RWPE2 (cell line): ENCODE data around the gene AMOTL1.
"Not testable (repeated sequence)": the region's sequence is repeated elsewhere in the genome, so short reads cannot be mapped to it uniquely, and the experiment has no call there.

Source experiments
- ATAC-seq: fragments of 200-7000 bp; cut with Tn5 transposase; 3 replicates; pipeline ENCODE4 v1.9.1; 2021; ENCODE audit warnings: low read depth
- DNase-seq: peaks from one replicate; pipeline ENCODE4 v3.0.0-alpha.2; 2020; ENCODE audit warnings: low spot score
- H3K27ac ChIP-seq: fragments of 450-650 bp; 2 replicates; pipeline ENCODE4 v1.5.1; 2017; ENCODE audit warnings: mild to moderate bottlenecking; ENCODE audit not compliant: poor library complexity, severe bottlenecking
- H3K27me3 ChIP-seq: fragments of 250-450 bp; sonication (Bioruptor Pico); 2 replicates; pipeline ENCODE4 v1.5.1; 2021; ENCODE audit warnings: mild to moderate bottlenecking, moderate library complexity; ENCODE audit not compliant: insufficient read depth, poor library complexity, severe bottlenecking
- H3K36me3 ChIP-seq: fragments of 250-450 bp; sonication (Bioruptor Pico); 2 replicates; pipeline ENCODE4 v1.5.1; 2020; ENCODE audit warnings: low read depth, mild to moderate bottlenecking, moderate library complexity
- H3K4me1 ChIP-seq: fragments of 250-450 bp; sonication (Bioruptor Pico); 2 replicates; pipeline ENCODE4 v1.5.1; 2021; ENCODE audit warnings: mild to moderate bottlenecking, moderate library complexity; ENCODE audit not compliant: insufficient read depth, poor library complexity, severe bottlenecking
- H3K4me3 ChIP-seq: fragments of 250-450 bp; sonication (Bioruptor Pico); 2 replicates; pipeline ENCODE4 v1.5.1; 2021; ENCODE audit warnings: mild to moderate bottlenecking, moderate library complexity; ENCODE audit not compliant: severe bottlenecking
- H3K9me3 ChIP-seq: fragments of 250-450 bp; sonication (Bioruptor Pico); 2 replicates; pipeline ENCODE4 v1.5.1; 2021; ENCODE audit warnings: mild to moderate bottlenecking, moderate library complexity; ENCODE audit not compliant: severe bottlenecking
- CTCF ChIP-seq: fragments of 450-650 bp; IDR thresholded peaks from one replicate; pipeline ENCODE4 v1.5.1; 2017; ENCODE audit warnings: mild to moderate bottlenecking, moderate library complexity; ENCODE audit not compliant: poor library complexity, severe bottlenecking

Gene AMOTL1

DNA sequence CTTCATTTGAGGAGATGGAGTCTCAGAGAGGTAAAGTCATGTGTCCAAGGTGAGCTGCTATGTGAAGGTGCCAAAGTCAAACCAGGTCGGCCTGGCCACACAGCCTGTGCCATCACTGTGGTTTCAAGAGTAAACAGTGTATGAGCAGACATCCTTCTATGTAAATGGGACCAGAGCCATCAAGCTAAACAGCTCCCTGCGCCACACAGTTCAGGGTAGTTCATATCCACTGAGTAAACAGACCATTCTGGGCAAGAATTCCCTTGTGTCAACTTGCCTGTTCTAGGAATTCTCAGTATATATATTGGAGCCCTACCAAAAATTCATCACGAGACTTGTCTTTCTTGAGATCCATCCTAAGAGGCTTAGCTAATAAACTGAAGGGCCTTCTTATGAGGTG, 77.5 kb downstream of the AMOTL1 start:
- H3K4me1 ChIP-seq = peaks cover 10% of the 10 kb centered on the region
- peak overlapping the region; percentile 1 for H3K27ac ChIP-seq
- H3K27me3 ChIP-seq = no peaks in the 10 kb centered on the region
- no peak for DNase-seq
- H3K36me3 ChIP-seq = peaks cover 56% of the 10 kb centered on the region
- ATAC-seq = peak; percentile 82
- TF ChIP-seq CTCF = no peak
- no peak overlapping the region for H3K4me3 ChIP-seq
- H3K9me3 ChIP-seq = no peaks in the 10 kb centered on the region

DNA sequence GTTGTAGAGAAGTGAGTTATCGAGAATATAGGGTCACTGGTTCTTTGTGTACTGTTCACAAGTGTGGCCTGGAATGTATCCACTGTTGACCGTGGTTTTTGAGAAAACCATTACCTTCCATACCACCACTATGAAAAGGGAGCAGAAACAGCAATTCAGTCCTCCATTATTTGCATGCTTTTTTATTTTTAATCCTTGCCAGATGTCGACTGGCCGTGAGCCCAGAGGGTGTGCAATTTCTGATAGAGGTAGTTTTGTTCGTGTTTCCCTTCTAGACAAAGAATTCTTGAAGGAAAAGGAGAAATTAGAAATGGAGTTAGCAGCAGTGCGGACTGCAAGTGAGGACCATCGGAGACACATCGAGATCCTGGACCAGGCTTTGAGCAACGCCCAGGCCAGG, 81.7 kb downstream of the AMOTL1 start:
- ATAC-seq (no peak), DNase-seq (no peak)
- H3K36me3 ChIP-seq = peaks cover 69% of the 10 kb centered on the region
- no peaks in the 10 kb centered on the region for H3K27me3 ChIP-seq
- TF ChIP-seq CTCF = no peak
- H3K4me1 ChIP-seq = peaks cover 25% of the 10 kb centered on the region
- H3K27ac ChIP-seq = peak overlapping the region; percentile 90
- H3K4me3 ChIP-seq = no peak overlapping the region
- no peaks in the 10 kb centered on the region for H3K9me3 ChIP-seq

DNA sequence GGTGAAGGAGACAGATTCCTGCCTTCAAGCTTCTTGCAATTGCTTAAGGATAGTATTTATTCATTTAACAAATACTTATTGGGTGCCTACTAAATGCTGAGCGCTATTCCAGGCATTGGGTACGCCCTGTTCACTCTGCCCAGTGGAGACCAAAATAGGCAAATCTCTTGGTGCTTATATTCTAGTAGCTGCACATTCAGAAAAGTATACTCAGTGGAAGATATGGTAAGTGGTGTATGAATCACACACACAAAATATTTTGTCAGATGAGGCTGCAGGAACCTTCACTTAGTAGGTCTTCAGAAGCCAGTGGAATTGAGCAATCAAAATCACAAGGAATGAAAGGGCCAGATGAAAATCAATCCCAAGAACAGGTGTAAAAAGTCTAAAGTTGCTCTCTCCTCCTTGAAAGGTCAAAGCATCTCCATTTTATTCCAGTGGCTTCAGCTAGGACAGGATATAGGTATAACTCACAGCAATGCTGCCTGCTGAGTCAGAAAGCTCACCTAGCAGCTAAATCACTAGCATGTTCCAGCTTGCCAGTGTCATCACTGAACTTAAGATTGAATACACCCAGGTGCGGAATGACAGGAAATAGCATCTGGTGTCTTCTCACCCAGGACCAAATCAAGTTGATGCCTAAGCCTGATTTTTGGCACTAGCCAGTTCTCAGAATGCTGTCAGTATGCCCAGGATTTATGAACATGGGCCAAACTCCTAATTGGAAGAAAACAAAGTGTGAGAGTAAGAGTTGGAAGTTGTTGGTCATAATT, 83.9 kb downstream of the AMOTL1 start:
- ATAC-seq (peak; percentile 98), DNase-seq (peak; percentile 86)
- no peaks in the 10 kb centered on the region for H3K9me3 ChIP-seq
- peak overlapping the region; percentile 90 for H3K27ac ChIP-seq
- peaks cover 75% of the 10 kb centered on the region for H3K36me3 ChIP-seq
- H3K4me1 ChIP-seq = peaks cover 14% of the 10 kb centered on the region
- no peak for TF ChIP-seq CTCF
- no peaks in the 10 kb centered on the region for H3K27me3 ChIP-seq
- no peak overlapping the region for H3K4me3 ChIP-seq

- H3K27me3 ChIP-seq, H3K4me3 ChIP-seq, H3K9me3 ChIP-seq, DNase-seq, ATAC-seq: not testable (repeated sequence)
- Histone ChIP-seq H3K27ac (peak overlapping the region; percentile 90), H3K4me1 (peaks cover 14% of the 10 kb centered on the region), H3K36me3 (peaks cover 83% of the 10 kb centered on the region)
Measured at GRCh38 chr11:94853288-94853687, 85.1 kb downstream of the AMOTL1 start.

- H3K36me3 ChIP-seq = peaks cover 88% of the 10 kb centered on the region
- H3K9me3 ChIP-seq = no peaks in the 10 kb centered on the region
- H3K27me3 ChIP-seq = no peaks in the 10 kb centered on the region
- DNase-seq = no peak
- TF ChIP-seq CTCF = no peak
- H3K4me3 ChIP-seq = no peak overlapping the region
- H3K27ac ChIP-seq = no peak overlapping the region
- no peak for ATAC-seq
- peaks cover 14% of the 10 kb centered on the region for H3K4me1 ChIP-seq
Measured at GRCh38 chr11:94853836-94854235, 85.7 kb downstream of the AMOTL1 start.
